HEK293 (cell line): ENCODE results near the gene BICRA.

Experiments used
- IKZF3 ChIP-seq: fragments of 450-650 bp; IDR thresholded peaks from 2 replicates; pipeline ENCODE4 v1.5.0; 2018; ENCODE audit warnings: missing biosample characterization, mild to moderate bottlenecking, missing genetic modification characterization, moderate library complexity
- TCF7L2 ChIP-seq: IDR thresholded peaks from 2 replicates; pipeline ENCODE4 v1.6.1; 2011; ENCODE audit warnings: low read depth, mild to moderate bottlenecking, inconsistent platforms, low read length, moderate library complexity, borderline replicate concordance
- ZNF221 ChIP-seq: fragments of 450-650 bp; formaldehyde crosslinking; IDR thresholded peaks from 2 replicates; pipeline ENCODE4 v1.5.1; 2017; ENCODE audit warnings: missing biosample characterization, missing genetic modification characterization, borderline replicate concordance
- ZNF48 ChIP-seq: fragments of 450-650 bp; formaldehyde crosslinking; IDR thresholded peaks from 2 replicates; pipeline ENCODE4 v1.5.1; 2016; ENCODE audit warnings: missing biosample characterization, missing genetic modification characterization
- ZNF548 ChIP-seq: fragments of 450-650 bp; formaldehyde crosslinking; IDR thresholded peaks from 2 replicates; pipeline ENCODE4 v1.5.1; 2016; ENCODE audit warnings: missing biosample characterization, missing genetic modification characterization
- ZNF560 ChIP-seq: fragments of 450-650 bp; formaldehyde crosslinking; IDR thresholded peaks from 2 replicates; pipeline ENCODE4 v1.5.1; 2017; ENCODE audit warnings: missing biosample characterization, missing genetic modification characterization, borderline replicate concordance
- ZNF596 ChIP-seq: fragments of 450-650 bp; IDR thresholded peaks from 2 replicates; pipeline ENCODE4 v1.5.0; 2018; ENCODE audit warnings: missing biosample characterization, mild to moderate bottlenecking, missing genetic modification characterization, moderate library complexity
- ZNF76 ChIP-seq: fragments of 450-650 bp; formaldehyde crosslinking; IDR thresholded peaks from 2 replicates; pipeline ENCODE4; 2016; ENCODE audit warnings: low read depth, missing biosample characterization, missing genetic modification characterization, borderline replicate concordance
- TF ChIP-seq, protein P1 (sequence below): fragments of 450-650 bp; IDR thresholded peaks from 2 replicates; pipeline ENCODE4 v1.5.1; 2018; ENCODE audit warnings: missing biosample characterization, missing genetic modification characterization
- TF ChIP-seq, protein P2 (sequence below): fragments of 450-650 bp; IDR thresholded peaks from 2 replicates; pipeline ENCODE4 v1.5.1; 2018; ENCODE audit warnings: missing biosample characterization, mild to moderate bottlenecking, missing genetic modification characterization

Gene BICRA

GRCh38 chr19:47752440-47753211 lies 143.7 kb downstream of the BICRA start (continued):
- TF ChIP-seq, protein P1, sequence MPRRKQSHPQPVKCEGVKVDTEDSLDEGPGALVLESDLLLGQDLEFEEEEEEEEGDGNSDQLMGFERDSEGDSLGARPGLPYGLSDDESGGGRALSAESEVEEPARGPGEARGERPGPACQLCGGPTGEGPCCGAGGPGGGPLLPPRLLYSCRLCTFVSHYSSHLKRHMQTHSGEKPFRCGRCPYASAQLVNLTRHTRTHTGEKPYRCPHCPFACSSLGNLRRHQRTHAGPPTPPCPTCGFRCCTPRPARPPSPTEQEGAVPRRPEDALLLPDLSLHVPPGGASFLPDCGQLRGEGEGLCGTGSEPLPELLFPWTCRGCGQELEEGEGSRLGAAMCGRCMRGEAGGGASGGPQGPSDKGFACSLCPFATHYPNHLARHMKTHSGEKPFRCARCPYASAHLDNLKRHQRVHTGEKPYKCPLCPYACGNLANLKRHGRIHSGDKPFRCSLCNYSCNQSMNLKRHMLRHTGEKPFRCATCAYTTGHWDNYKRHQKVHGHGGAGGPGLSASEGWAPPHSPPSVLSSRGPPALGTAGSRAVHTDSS (tag by site-specific recombination), result no peak
- TF ChIP-seq ZNF48 (tag by site-specific recombination) (no peak), ZNF596 (tag by site-specific recombination) (no peak), IKZF3 (tag by site-specific recombination) (no peak), ZNF221 (no peak), ZNF76 (tag by site-specific recombination) (no peak), ZNF560 (tag by site-specific recombination) (no peak), ZNF548 (tag by site-specific recombination) (no peak), TCF7L2 (no peak)
- TF ChIP-seq, protein P2, sequence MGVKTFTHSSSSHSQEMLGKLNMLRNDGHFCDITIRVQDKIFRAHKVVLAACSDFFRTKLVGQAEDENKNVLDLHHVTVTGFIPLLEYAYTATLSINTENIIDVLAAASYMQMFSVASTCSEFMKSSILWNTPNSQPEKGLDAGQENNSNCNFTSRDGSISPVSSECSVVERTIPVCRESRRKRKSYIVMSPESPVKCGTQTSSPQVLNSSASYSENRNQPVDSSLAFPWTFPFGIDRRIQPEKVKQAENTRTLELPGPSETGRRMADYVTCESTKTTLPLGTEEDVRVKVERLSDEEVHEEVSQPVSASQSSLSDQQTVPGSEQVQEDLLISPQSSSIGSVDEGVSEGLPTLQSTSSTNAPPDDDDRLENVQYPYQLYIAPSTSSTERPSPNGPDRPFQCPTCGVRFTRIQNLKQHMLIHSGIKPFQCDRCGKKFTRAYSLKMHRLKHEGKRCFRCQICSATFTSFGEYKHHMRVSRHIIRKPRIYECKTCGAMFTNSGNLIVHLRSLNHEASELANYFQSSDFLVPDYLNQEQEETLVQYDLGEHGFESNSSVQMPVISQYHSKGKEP (tag by site-specific recombination), result no peak
